Tibial nerve (tissue), 4 donors: ENCODE measurements around the gene PLAC1. TPM values are rescaled to one million over a fixed set of nuclear protein-coding genes. Genes with fewer than 3 reads are reported as not detected.

Experiments used
- DNase-seq, 2 donors: peaks; one replicate each; pipeline ENCODE4 v3.0.0-alpha.2; 2019; ENCODE audit warnings: low spot score in 2 of 2
- H3K27ac ChIP-seq, 4 donors: fragments of 200-600 bp; sonication (generic) in 3 of 4; one replicate each; pipeline ENCODE4 v1.5.1; 2017 to 2019; ENCODE audit warnings: mild to moderate bottlenecking in 1 of 4
- H3K27me3 ChIP-seq, 2 donors: fragments of 200-600 bp; sonication (generic) in 1 of 2; one replicate each; pipeline versions ENCODE4 v1.5.1 to v1.6.0; 2017 to 2019
- H3K36me3 ChIP-seq, 3 donors: fragments of 200-600 bp; sonication (generic); one replicate each; pipeline ENCODE4 v1.5.1; 2018 to 2019
- H3K4me1 ChIP-seq, 4 donors: fragments of 200-600 bp; sonication (generic) in 3 of 4; one replicate each; pipeline ENCODE4 v1.5.1; 2017 to 2019
- H3K4me3 ChIP-seq, 4 donors: fragments of 200-600 bp; sonication (generic) in 3 of 4; one replicate each; pipeline ENCODE4 v1.5.1; 2017 to 2019; ENCODE audit warnings: mild to moderate bottlenecking in 1 of 4, moderate library complexity in 1 of 4
- H3K9me3 ChIP-seq, 4 donors: fragments of 200-600 bp; sonication (generic) in 3 of 4; one replicate each; pipeline ENCODE4 v1.5.1; 2017 to 2019
- EP300 ChIP-seq, 2 donors: sonication (generic); formaldehyde crosslinking; IDR thresholded peaks; one replicate each; pipeline ENCODE4 v1.6.1; 2017; ENCODE audit warnings: antibody characterized with exemption in 2 of 2, mild to moderate bottlenecking in 1 of 2
- POLR2A ChIP-seq, 2 donors: fragments of 450-650 bp; IDR thresholded peaks; one replicate each; pipeline ENCODE4 v1.6.1; 2017; ENCODE audit warnings: antibody characterized with exemption in 2 of 2, mild to moderate bottlenecking in 2 of 2, moderate library complexity in 2 of 2
- WGBS, 2 donors: methylation state at CpG; one replicate each; pipeline ENCODE4 v1.1.5; 2018; 5-methylcytosine and 5-hydroxymethylcytosine counted together
- total RNA-seq, 4 donors: library from RNA; depleted of rRNA; stranded (reverse); fragments of >200 nt; gene quantifications; one replicate each; pipeline ENCODE4 v1.1.0, GENCODE V29; 2016
- TF ChIP-seq, protein P1 (sequence below), 5 experiments: fragments of 200-600 bp in 3 of 5; fragments of 450-650 bp in 2 of 5; sonication (generic) in 3 of 5; IDR thresholded peaks; one replicate each; pipeline ENCODE4 v1.5.1; 2016 to 2019; ENCODE audit warnings: antibody characterized with exemption in 5 of 5, mild to moderate bottlenecking in 3 of 5, moderate library complexity in 2 of 5

The PLAC1 gene
- total RNA-seq, 4 donors from 2014 or later, result not detected

DNA sequence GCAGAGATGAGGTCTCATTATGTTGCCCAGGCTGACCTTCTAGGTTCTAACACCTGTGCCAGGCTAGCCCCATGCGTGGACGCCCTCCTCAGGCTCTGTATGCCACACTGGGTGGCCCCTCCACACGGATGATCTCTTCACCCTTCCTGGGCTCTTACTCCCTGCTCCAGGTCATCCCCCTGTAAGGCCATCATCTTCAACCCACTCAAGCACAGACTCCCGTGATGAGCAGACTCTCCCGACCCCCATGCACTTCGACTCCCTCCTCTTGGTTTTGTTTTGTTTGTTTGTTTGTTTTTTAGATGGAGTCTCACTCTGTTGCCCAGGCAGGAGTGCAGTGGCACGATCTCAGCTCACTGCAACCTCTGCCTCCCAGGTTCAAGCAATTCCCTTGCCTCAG lies 127.4 kb downstream of the PLAC1 start:
- Histone ChIP-seq H3K4me1 (no peaks in the 10 kb centered on the region), H3K4me3 (no peak overlapping the region), H3K9me3 (no peaks in the 10 kb centered on the region), H3K36me3 (no peaks in the 10 kb centered on the region), H3K27ac (no peak overlapping the region), H3K27me3 (no peaks in the 10 kb centered on the region)
- no peak for TF ChIP-seq EP300 (IDR thresholded peaks at IDR 0.05)
- no peak for TF ChIP-seq POLR2A (IDR thresholded peaks at IDR 0.05)
- TF ChIP-seq, protein P1, sequence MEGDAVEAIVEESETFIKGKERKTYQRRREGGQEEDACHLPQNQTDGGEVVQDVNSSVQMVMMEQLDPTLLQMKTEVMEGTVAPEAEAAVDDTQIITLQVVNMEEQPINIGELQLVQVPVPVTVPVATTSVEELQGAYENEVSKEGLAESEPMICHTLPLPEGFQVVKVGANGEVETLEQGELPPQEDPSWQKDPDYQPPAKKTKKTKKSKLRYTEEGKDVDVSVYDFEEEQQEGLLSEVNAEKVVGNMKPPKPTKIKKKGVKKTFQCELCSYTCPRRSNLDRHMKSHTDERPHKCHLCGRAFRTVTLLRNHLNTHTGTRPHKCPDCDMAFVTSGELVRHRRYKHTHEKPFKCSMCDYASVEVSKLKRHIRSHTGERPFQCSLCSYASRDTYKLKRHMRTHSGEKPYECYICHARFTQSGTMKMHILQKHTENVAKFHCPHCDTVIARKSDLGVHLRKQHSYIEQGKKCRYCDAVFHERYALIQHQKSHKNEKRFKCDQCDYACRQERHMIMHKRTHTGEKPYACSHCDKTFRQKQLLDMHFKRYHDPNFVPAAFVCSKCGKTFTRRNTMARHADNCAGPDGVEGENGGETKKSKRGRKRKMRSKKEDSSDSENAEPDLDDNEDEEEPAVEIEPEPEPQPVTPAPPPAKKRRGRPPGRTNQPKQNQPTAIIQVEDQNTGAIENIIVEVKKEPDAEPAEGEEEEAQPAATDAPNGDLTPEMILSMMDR (IDR thresholded peaks at IDR 0.05), result no peak
- no peak for DNase-seq
- WGBS, 2 donors, result 86 to 91% methylated on average over 7 of the region's 7 CpGs

DNA sequence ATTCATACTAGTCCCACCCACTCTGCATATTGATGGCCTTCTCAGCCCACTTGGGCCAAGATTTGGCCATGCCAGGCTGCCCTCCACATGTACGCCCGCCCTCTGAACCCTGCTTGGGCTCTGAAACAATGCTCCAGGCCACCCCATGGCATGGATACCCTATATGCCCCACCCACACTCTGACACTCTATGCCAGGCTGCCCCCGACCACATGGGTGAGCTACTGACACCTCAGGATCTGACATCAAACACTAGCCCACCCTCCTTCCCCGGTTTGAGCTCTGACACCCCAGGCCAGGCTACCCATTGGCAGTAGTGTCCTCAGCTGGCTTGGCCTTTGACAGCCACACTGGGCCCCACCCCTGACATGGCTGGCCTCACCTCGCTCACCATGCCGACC lies 128.8 kb downstream of the PLAC1 start:
- Histone ChIP-seq H3K36me3 (no peaks in the 10 kb centered on the region), H3K4me1 (no peaks in the 10 kb centered on the region), H3K27ac (no peak overlapping the region), H3K27me3 (no peaks in the 10 kb centered on the region), H3K4me3 (no peak overlapping the region), H3K9me3 (no peaks in the 10 kb centered on the region)
- no peak for DNase-seq
- WGBS, 2 donors, result 80 to 86% methylated on average over 2 to 6 of the region's 6 CpGs
- TF ChIP-seq EP300 (IDR thresholded peaks at IDR 0.05), result no peak
- TF ChIP-seq POLR2A (IDR thresholded peaks at IDR 0.05), result no peak
- TF ChIP-seq, protein P1 (IDR thresholded peaks at IDR 0.05), result no peak

DNA sequence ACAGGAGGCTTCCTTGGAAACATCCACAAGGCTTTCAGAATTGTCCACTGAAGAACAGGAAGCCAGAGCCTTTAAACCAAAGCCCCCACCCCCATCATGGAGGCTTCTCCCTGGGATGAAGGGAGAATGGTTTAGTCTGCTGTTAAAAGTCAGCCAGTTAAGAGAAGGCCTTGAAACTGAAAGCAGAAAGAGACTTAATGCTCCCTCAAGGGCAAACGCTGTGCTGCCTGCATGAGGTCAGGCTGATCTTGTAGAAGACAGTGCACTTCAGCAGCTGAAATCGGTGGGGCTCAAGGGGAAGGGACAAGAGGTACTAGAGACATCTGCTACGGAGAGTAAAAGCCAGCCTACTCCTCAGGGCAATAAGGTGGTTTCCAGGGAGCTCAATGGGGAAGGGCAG lies 129.3 kb downstream of the PLAC1 start:
- DNase-seq, result no peak
- H3K4me1 ChIP-seq, result no peaks in the 10 kb centered on the region
- no peak for TF ChIP-seq EP300 (IDR thresholded peaks at IDR 0.05)
- TF ChIP-seq POLR2A (IDR thresholded peaks at IDR 0.05), result no peak
- TF ChIP-seq, protein P1 (IDR thresholded peaks at IDR 0.05), result no peak
- 48% methylated on average over 3 of the region's 3 CpGs for WGBS, 2 donors
- H3K27me3 ChIP-seq, result no peaks in the 10 kb centered on the region
- no peaks in the 10 kb centered on the region for H3K9me3 ChIP-seq
- no peak overlapping the region for H3K4me3 ChIP-seq
- H3K36me3 ChIP-seq, result no peaks in the 10 kb centered on the region
- no peak overlapping the region for H3K27ac ChIP-seq

DNA sequence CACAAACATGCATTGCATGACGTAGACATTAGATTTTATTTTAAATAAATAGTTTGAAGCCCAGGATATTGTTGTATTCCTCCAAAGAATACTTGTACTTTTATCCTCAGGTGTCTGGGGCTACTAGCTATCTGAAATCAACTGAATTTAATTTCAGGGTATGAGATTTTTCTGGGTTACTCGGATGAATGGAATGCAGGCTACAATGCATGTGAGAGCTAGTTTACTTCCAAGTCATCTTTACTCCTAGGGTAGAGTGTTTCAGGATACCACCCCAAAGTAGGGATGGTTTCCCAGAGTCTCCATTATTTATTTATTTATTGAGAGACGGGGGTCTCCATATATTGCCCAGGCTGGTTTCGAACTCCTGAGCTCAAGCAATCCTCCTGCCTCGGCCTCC lies 131.9 kb downstream of the PLAC1 start:
- DNase-seq, result no peak
- no peaks in the 10 kb centered on the region for H3K9me3 ChIP-seq
- no peak for TF ChIP-seq EP300 (IDR thresholded peaks at IDR 0.05)
- TF ChIP-seq POLR2A (IDR thresholded peaks at IDR 0.05), result no peak
- TF ChIP-seq, protein P1 (IDR thresholded peaks at IDR 0.05), result no peak
- no peak overlapping the region for H3K4me3 ChIP-seq
- H3K27me3 ChIP-seq, result no peaks in the 10 kb centered on the region
- 86 to 98% methylated on average over 5 of the region's 5 CpGs for WGBS, 2 donors
- H3K27ac ChIP-seq, result no peak overlapping the region
- H3K4me1 ChIP-seq, result no peaks in the 10 kb centered on the region
- H3K36me3 ChIP-seq, result no peaks in the 10 kb centered on the region

DNA sequence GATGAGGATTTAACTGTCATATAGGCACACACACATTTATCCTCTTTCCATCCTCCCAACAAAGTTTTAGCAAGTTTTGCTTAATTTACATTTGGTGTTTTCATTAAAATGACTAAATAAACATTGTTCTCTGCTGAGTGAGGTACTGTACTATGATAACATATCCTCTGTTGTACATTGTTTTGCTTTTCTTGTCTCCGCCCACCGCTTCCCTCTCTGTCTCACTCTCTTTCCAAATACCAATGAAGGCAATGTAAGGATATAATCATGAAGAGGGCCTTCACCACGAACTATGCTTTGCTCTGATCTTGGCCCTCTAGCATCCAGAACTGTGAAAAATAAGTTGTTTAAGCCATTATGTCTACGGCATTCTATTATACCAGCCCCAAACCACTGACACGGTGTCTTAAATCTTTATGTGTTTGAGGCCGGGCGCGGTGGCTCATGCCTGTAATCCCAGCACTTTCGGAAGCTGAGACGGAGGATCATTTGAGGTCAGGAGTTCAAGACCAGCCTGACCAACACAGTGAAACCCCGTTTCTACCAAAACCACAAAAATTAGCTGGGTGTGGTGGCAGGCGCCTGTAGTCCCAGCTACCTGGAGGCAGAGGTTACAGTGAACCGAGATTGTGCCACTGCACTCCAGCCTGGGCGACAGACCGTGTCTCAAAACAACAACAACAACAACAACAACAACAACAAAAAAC lies 133.0 kb downstream of the PLAC1 start:
- 79 to 83% methylated on average over 15 of the region's 15 CpGs for WGBS, 2 donors
- H3K9me3 ChIP-seq, result no peaks in the 10 kb centered on the region
- DNase-seq, result no peak
- H3K27ac ChIP-seq, result no peak overlapping the region
- no peaks in the 10 kb centered on the region for H3K27me3 ChIP-seq
- H3K36me3 ChIP-seq, result no peaks in the 10 kb centered on the region
- no peaks in the 10 kb centered on the region for H3K4me1 ChIP-seq
- TF ChIP-seq, protein P1 (IDR thresholded peaks at IDR 0.05), result no peak
- TF ChIP-seq POLR2A (IDR thresholded peaks at IDR 0.05) (no peak), EP300 (IDR thresholded peaks at IDR 0.05) (no peak)
- no peak overlapping the region for H3K4me3 ChIP-seq
